ENCODE measurements around the gene FGF14.

Gene FGF14

DNA sequence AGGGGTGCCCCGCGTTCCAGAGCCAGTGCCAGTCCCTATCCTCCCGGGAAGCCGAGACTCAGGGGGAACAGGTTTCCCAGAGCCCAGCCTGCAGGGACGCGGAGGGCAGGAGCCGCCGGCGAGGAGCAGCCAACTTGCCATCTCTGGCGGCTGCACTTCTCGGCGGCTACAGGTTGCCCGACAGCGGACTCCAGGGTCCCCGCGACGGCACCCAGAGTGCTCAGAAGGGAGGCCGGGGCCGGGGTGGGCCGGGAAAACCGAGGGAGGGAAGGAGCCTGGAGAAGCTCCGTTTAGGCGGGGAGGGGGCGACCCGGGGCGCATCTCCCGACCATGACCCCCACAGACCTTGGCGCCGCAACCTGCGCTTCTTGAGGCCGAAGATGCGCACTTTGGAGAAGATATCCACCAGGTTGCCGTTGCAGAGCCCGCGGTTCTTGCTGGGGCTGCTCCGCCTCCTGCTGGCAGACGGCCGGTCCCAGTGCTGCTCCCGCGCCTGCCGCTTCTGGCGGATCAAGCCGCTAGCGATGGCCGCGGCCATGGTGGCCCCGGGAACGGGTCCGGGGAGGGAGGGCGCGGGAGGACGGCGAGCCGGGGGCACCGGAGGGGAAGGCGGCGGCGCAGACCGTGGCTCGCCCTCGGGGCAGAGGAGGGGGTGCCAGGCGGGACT is 485.6 kb downstream of the FGF14 start:
- TF ChIP-seq, protein P1, sequence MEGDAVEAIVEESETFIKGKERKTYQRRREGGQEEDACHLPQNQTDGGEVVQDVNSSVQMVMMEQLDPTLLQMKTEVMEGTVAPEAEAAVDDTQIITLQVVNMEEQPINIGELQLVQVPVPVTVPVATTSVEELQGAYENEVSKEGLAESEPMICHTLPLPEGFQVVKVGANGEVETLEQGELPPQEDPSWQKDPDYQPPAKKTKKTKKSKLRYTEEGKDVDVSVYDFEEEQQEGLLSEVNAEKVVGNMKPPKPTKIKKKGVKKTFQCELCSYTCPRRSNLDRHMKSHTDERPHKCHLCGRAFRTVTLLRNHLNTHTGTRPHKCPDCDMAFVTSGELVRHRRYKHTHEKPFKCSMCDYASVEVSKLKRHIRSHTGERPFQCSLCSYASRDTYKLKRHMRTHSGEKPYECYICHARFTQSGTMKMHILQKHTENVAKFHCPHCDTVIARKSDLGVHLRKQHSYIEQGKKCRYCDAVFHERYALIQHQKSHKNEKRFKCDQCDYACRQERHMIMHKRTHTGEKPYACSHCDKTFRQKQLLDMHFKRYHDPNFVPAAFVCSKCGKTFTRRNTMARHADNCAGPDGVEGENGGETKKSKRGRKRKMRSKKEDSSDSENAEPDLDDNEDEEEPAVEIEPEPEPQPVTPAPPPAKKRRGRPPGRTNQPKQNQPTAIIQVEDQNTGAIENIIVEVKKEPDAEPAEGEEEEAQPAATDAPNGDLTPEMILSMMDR (IDR thresholded peaks at IDR 0.05; ENCODE audit: borderline replicate concordance, insufficient read depth, low read depth, low read length) = no peak
- H3K4me3 ChIP-seq (ENCODE audit: low read depth, low read length) = no peak overlapping the region

DNA sequence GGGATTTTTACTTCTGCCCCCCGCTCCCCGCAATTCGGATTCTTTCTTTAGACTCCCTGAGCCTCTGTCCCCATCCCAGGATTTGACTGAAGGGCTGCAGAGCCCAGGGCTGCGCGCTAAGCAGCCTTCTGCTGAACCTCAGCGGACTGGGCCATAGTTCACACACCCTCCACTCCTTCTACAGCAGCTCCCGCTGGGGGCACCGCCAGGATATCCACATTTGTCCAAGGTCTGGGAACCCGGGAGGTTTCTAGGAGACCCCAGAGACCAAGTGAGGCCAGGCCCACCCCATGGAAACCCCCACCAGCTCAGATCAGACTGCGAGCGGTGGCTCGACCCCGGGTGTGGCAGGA is 486.1 kb downstream of the FGF14 start:
- TF ChIP-seq, protein P1 (IDR thresholded peaks at IDR 0.05; ENCODE audit: borderline replicate concordance, insufficient read depth, low read depth, low read length) = no peak
- H3K4me3 ChIP-seq (ENCODE audit: low read depth, low read length) = no peak overlapping the region

DNA sequence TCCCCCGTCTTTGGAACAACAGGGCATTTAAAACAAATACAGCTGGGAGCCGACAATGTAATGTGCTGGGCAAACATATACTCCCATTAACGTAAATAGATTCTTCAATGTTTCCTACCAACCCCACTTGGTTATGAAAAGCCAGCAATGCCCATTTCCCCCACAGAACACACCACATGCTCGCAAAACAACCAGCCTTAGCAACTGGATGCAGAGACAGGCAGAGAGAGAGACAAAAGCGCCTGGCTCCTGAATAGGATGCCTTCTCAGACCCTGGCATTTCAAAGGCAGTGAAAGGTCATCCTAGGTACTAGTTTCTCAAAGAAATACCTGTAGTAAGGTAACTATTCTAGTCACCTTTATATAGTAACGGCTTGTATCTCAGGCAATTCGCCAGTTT is 486.5 kb downstream of the FGF14 start:
- TF ChIP-seq, protein P1 (IDR thresholded peaks at IDR 0.05; ENCODE audit: borderline replicate concordance, insufficient read depth, low read depth, low read length) = no peak
- no peak overlapping the region for H3K4me3 ChIP-seq (ENCODE audit: low read depth, low read length)

DNA sequence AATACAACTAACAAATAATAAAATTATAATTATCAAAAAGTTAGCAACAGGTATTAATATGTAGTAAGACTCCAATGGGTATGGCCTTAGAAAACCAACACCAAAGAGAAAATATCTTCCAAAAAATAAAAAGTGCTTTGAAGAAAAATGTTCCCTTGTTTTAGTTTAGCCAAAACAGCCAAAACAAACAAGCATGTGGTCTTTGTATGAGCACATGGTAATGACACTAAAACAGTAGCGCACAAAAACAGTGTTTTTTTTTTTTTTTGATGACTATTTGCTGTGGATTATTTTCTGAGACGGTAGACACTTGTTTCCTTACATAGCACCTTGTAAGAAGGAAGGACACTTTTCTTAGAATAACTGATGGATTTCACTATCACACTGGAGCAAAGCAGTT is 490.1 kb downstream of the FGF14 start:
- no peak overlapping the region for H3K4me3 ChIP-seq (ENCODE audit: low read depth, low read length)
- TF ChIP-seq, protein P1 (IDR thresholded peaks at IDR 0.05; ENCODE audit: borderline replicate concordance, insufficient read depth, low read depth, low read length) = no peak

DNA sequence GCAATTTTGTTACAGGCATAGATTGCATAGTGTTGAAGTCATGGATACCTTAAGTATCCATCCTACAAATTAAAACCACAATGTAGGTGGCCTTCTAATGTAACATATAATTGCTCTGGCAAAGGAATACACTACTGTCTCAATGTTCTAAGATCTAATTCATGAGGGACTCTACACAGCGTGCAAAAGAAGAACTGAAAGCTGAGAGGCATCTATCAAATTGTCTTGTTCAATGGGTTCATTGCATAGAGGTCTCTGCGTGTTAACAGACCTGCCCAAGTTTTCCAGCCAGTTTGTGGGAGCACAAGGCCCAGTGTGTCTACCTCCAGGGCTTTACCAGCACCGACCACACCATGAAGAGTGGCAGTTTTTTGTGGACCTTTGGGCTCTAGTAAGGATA is 498.0 kb downstream of the FGF14 start:
- TF ChIP-seq, protein P1 (IDR thresholded peaks at IDR 0.05; ENCODE audit: borderline replicate concordance, insufficient read depth, low read depth, low read length) = no peak
- H3K4me3 ChIP-seq (ENCODE audit: low read depth, low read length) = no peak overlapping the region

DNA sequence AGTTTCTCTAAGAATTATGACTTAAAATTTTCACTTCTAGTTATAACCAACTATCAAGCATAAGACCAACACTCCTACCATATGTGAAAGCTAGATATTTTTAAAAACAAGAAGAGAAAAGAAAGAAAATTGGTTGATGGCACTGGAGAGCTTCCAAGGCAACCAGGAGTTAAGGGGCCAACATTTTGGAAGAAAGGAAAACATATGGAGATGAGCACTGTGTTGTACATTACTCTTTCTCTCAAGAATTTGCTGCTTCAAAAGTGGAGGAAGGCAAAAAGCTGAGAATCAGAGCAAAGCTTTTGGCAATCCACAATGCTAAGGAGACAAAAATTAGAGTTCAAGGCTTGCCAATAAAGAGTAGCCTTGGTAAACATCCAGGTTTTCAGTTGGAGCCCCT is 503.2 kb downstream of the FGF14 start:
- TF ChIP-seq, protein P1 (IDR thresholded peaks at IDR 0.05; ENCODE audit: borderline replicate concordance, insufficient read depth, low read depth, low read length) = no peak
- no peak overlapping the region for H3K4me3 ChIP-seq (ENCODE audit: low read depth, low read length)

DNA sequence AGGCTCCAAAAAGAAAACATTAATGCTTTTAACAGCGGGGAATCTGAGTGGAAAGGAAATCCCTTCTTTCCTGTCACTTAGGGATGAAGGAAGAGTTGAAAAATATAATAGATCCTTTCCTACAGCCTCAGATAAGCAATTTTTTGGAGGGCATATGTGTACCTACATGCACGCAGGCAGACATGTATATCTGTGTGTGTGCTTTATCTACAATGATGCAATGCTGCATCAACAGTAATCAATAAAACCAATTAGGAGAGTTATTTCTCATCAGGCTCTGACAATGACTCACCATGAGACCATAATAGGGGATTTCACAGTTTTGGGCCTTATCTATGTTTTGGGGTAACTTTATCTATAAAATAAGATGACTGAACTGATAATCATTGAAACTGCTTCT is 505.3 kb downstream of the FGF14 start:
- TF ChIP-seq, protein P1 (IDR thresholded peaks at IDR 0.05; ENCODE audit: borderline replicate concordance, insufficient read depth, low read depth, low read length) = no peak
- H3K4me3 ChIP-seq (ENCODE audit: low read depth, low read length) = no peak overlapping the region

Data from GM12875 (cell line).